Measurements from ENCODE around the gene PPFIBP2. TPM values are rescaled to one million over a fixed set of nuclear protein-coding genes. Genes with fewer than 3 reads are reported as not detected.

Gene PPFIBP2
- polyA plus RNA-seq, 2 of the 4 experiments (the other 2 are of a cell fraction), result 13.4 to 32.5 TPM

- WGBS (ENCODE audit: missing lambda C conversion rate), result 92% methylated on average over 1 of the region's 1 CpG
- ChIA-PET POLR2A (no interaction called here), CTCF (interaction anchor here (0.8 to 5.5 kb wide), 6 partner anchors 13 to 114 kb away, joined by 3 to 30 read pairs (median 4); no protein-coding TSS in a partner anchor)
- Histone ChIP-seq H3K27ac (peak overlapping the region in 1 of 2 experiments; percentile 13; a peak in 2 of 6 replicates), H3K4me3 (no peak overlapping the region), H3K9me3 (no peaks in the 10 kb centered on the region), H3K4me1 (peaks cover 10% of the 10 kb centered on the region; the same call in 1 of the 3 replicates), H3K4me2 (peak overlapping the region; percentile 43)
- TF ChIP-seq POLR2A (IDR thresholded peaks at IDR 0.05; ENCODE audit: low read length), result no peak
- no peak for TF ChIP-seq PHF8 (IDR thresholded peaks at IDR 0.05; ENCODE audit: borderline replicate concordance, low read depth)
- TF ChIP-seq FOSL2 (IDR thresholded peaks at IDR 0.05), result no peak
- no peak for TF ChIP-seq FOSL2 (CRISPR knock-in tag; IDR thresholded peaks at IDR 0.05)
- TF ChIP-seq MYC (IDR thresholded peaks at IDR 0.05; ENCODE audit: borderline replicate concordance, low read length), result no peak
- TF ChIP-seq SMC3 (IDR thresholded peaks at IDR 0.05), result no peak
- TF ChIP-seq HDAC2 (IDR thresholded peaks at IDR 0.05), result no peak
- TF ChIP-seq NR3C1 (IDR thresholded peaks at IDR 0.05), result no peak
- no peak for TF ChIP-seq EP300 (IDR thresholded peaks at IDR 0.05)
- TF ChIP-seq HOXA7 (CRISPR knock-in tag; IDR thresholded peaks at IDR 0.05), result no peak
- TF ChIP-seq, protein P1, sequence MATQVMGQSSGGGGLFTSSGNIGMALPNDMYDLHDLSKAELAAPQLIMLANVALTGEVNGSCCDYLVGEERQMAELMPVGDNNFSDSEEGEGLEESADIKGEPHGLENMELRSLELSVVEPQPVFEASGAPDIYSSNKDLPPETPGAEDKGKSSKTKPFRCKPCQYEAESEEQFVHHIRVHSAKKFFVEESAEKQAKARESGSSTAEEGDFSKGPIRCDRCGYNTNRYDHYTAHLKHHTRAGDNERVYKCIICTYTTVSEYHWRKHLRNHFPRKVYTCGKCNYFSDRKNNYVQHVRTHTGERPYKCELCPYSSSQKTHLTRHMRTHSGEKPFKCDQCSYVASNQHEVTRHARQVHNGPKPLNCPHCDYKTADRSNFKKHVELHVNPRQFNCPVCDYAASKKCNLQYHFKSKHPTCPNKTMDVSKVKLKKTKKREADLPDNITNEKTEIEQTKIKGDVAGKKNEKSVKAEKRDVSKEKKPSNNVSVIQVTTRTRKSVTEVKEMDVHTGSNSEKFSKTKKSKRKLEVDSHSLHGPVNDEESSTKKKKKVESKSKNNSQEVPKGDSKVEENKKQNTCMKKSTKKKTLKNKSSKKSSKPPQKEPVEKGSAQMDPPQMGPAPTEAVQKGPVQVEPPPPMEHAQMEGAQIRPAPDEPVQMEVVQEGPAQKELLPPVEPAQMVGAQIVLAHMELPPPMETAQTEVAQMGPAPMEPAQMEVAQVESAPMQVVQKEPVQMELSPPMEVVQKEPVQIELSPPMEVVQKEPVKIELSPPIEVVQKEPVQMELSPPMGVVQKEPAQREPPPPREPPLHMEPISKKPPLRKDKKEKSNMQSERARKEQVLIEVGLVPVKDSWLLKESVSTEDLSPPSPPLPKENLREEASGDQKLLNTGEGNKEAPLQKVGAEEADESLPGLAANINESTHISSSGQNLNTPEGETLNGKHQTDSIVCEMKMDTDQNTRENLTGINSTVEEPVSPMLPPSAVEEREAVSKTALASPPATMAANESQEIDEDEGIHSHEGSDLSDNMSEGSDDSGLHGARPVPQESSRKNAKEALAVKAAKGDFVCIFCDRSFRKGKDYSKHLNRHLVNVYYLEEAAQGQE (IDR thresholded peaks at IDR 0.05), result no peak
- FAIRE-seq (no peak), ATAC-seq (no peak), DNase-seq (ENCODE audit: low read depth in 1 of 2, low spot score in 1 of 2) (no peak)
These were observed 37.8 kb downstream of the PPFIBP2 start for GRCh38 chr11:7551571-7551970.

GRCh38 chr11:7552666-7553065 is 38.9 kb downstream of the PPFIBP2 start:
- WGBS (ENCODE audit: missing lambda C conversion rate), result 86% methylated on average over 4 of the region's 4 CpGs

More at GRCh38 chr11:7552666-7553065, 38.9 kb downstream of the PPFIBP2 start:
- ChIA-PET CTCF (interaction anchor here (0.7 to 5.2 kb wide), 5 partner anchors 8 to 113 kb away, joined by 3 to 29 read pairs (median 4); no protein-coding TSS in a partner anchor), POLR2A (no interaction called here)
- Histone ChIP-seq H3K4me3 (no peak overlapping the region), H3K9me3 (no peaks in the 10 kb centered on the region), H3K4me1 (peaks cover 10% of the 10 kb centered on the region; the same call in 1 of the 3 replicates), H3K4me2 (no peak overlapping the region), H3K27ac (no peak overlapping the region)
- no peak for FAIRE-seq
- DNase-seq (ENCODE audit: low read depth in 1 of 2, low spot score in 1 of 2), result no peak
- ATAC-seq, result no peak
- no peak for TF ChIP-seq EP300 (IDR thresholded peaks at IDR 0.05)
- TF ChIP-seq HEYL (CRISPR knock-in tag; IDR thresholded peaks at IDR 0.05), result no peak
- no peak for TF ChIP-seq HOXB5 (CRISPR knock-in tag; IDR thresholded peaks at IDR 0.05)
- no peak for TF ChIP-seq JUNB (IDR thresholded peaks at IDR 0.05)
- no peak for TF ChIP-seq RCOR1 (IDR thresholded peaks at IDR 0.05; ENCODE audit: low read depth, low read length)
- TF ChIP-seq ZSCAN20 (CRISPR knock-in tag; IDR thresholded peaks at IDR 0.05), result no peak
- TF ChIP-seq RAD21 (conservative IDR thresholded peaks at IDR 0.05 in 1 of 2, IDR thresholded peaks at IDR 0.05 in 1 of 2), result no peak
- TF ChIP-seq BHLHE40 (IDR thresholded peaks at IDR 0.05; ENCODE audit: low read depth, low read length), result no peak
- no peak for TF ChIP-seq MAFK (IDR thresholded peaks at IDR 0.05; ENCODE audit: partially characterized antibody)
- no peak for TF ChIP-seq SMC3 (IDR thresholded peaks at IDR 0.05)
- no peak for TF ChIP-seq ZFP36 (IDR thresholded peaks at IDR 0.05; ENCODE audit: borderline replicate concordance, partially characterized antibody)
- TF ChIP-seq HES2 (IDR thresholded peaks at IDR 0.05), result no peak
- no peak for TF ChIP-seq ZC3H11A (IDR thresholded peaks at IDR 0.05)
- TF ChIP-seq KDM1A (IDR thresholded peaks at IDR 0.05; ENCODE audit: low read depth), result no peak
- no peak for TF ChIP-seq MAZ (IDR thresholded peaks at IDR 0.05; ENCODE audit: borderline replicate concordance, low read depth, low read length)
- no peak for TF ChIP-seq CHD2 (IDR thresholded peaks at IDR 0.05; ENCODE audit: low read length, partially characterized antibody)
- TF ChIP-seq E2F6 (IDR thresholded peaks at IDR 0.05; ENCODE audit: borderline replicate concordance, low read depth), result no peak
- no peak for TF ChIP-seq NR3C1 (IDR thresholded peaks at IDR 0.05)

Data from A549 (cell line).